Activated T-helper 2 cell treated with anti-CD3 and anti-CD28 coated beads, Interferon-gamma antibody, Interleukin-2, Interleukin-4, amounts not matched to agents 10 μg/mL and 5 μg/mL and 100 μg/mL, durations not matched to agents 14 hours and 24 hours and 36 hours (primary cell): ENCODE measurements around the gene OR7D2. TPM values are rescaled to one million over a fixed set of nuclear protein-coding genes. Genes with fewer than 3 reads are reported as not detected.
A peak's percentile ranks its signal among the peaks of the same experiment; 100 is the strongest.

Source experiments
- DNase-seq: peaks from one replicate; pipeline ENCODE4 v3.0.0; 2021; ENCODE audit warnings: low spot score
- H3K27ac Mint-ChIP-seq: one replicate; pipeline ENCODE4 v1.8.0; 2021; ENCODE audit warnings: mixed read lengths
- H3K27me3 Mint-ChIP-seq: one replicate; pipeline ENCODE4 v1.8.0; 2021; ENCODE audit warnings: low read depth, mixed read lengths
- H3K36me3 Mint-ChIP-seq: one replicate; pipeline ENCODE4 v1.8.0; 2021; ENCODE audit warnings: low read depth, mixed read lengths
- H3K4me1 Mint-ChIP-seq: one replicate; pipeline ENCODE4 v1.8.0; 2021; ENCODE audit warnings: low read depth, mixed read lengths
- H3K4me3 Mint-ChIP-seq: one replicate; pipeline ENCODE4 v1.8.0; 2021; ENCODE audit warnings: low read depth, mild to moderate bottlenecking, moderate library complexity, mixed read lengths
- H3K9me3 Mint-ChIP-seq: one replicate; pipeline ENCODE4 v1.8.0; 2021; ENCODE audit warnings: mixed read lengths
- intact Hi-C: fragments of 100-400 bp; cut with micrococcal nuclease; formaldehyde crosslinking; loops from one replicate; pipeline ENCODE4 v1.15.1; 2023
- total RNA-seq: library from RNA; stranded (reverse); gene quantifications from 2 replicates; pipeline ENCODE4 v1.2.3, GENCODE V29; 2022

OR7D2 gene
- 0.37 and 0.62 TPM in 2 replicates for total RNA-seq

DNA sequence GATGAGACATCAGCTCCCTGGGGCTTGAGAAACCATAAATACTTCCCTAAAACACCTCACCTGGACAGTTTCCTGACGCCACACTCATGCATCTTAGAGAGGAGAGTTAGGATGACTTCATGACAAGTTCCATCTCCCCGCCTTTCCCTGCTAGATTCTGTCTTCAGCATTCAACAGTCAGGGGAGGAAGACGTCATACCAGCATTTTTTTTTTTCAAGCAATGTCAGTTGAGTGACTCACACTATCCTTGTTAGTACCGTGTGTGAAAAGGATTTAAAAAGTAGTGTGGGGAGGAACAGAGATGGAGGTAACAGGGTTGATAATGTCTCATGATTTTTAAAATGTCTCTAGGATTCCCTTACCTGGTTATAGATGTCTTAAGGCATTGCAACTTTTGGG is at the start of gene OR7D2:
Gene OR7D2, plus strand, starts transcription at position 79 of the 400 bp plus-strand sequence. CDS start 6,803 bp downstream, outside the sequence.
- Mint-ChIP-seq H3K9me3 (peaks cover 18% of the 10 kb centered on the region), H3K27ac (no peak within 1 kb of the TSS), H3K4me3 (no peak within 1 kb of the TSS), H3K36me3 (peaks cover 19% of the 10 kb centered on the region), H3K27me3 (no peaks in the 10 kb centered on the region), H3K4me1 (no peaks in the 10 kb centered on the region)
- intact Hi-C loops = no loop called here
- DNase-seq = no peak

DNA sequence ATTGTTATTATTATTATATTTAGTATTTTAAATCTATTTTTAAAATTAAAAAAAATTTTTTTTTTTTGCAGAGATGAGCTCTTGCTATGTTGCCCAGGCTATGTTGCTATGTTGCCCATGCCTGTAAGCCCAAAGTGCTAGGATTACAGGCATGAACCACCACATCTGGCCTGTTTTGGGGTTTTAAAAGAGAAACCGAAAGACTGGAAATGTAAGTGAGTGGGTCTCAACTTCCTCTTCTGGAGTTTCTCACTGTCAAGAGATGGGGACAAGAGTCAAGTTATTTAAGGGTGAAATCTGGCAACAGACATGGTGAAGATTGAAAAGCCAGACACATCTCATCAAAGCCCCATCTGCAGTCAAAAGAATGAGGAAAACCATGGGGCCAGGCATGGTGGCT is 47.8 kb upstream of the OR7D2 start:
- Mint-ChIP-seq H3K4me1 (peaks cover 2% of the 10 kb centered on the region), H3K27ac (no peak overlapping the region), H3K4me3 (no peak overlapping the region), H3K36me3 (no peaks in the 10 kb centered on the region), H3K27me3 (no peaks in the 10 kb centered on the region), H3K9me3 (no peaks in the 10 kb centered on the region)
- no peak for DNase-seq
- intact Hi-C loops = no loop called here

DNA sequence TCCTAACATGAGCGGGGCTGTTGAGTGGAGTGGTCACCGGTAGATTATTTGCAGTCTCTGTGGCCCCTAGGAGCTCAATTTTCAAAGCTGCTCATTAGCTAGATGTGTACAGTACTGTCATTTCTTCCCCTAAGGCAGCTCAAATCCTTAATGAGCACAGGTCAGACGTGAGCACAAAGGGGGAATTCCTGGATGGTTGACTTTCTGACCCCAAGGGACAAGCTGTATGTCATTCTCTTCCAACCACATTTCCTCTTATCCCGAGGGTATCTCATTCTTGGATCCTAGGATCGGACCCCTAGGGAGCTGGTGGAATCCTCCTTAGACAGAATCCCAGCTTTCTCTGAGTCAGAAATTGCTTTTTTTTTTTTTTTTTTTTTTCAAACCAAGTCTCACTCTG is 46.4 kb upstream of the OR7D2 start:
- Mint-ChIP-seq H3K27me3 (no peaks in the 10 kb centered on the region), H3K4me1 (peaks cover 6% of the 10 kb centered on the region), H3K36me3 (no peaks in the 10 kb centered on the region), H3K27ac (no peak overlapping the region), H3K9me3 (no peaks in the 10 kb centered on the region), H3K4me3 (no peak overlapping the region)
- no peak for DNase-seq
- intact Hi-C loops = no loop called here

DNA sequence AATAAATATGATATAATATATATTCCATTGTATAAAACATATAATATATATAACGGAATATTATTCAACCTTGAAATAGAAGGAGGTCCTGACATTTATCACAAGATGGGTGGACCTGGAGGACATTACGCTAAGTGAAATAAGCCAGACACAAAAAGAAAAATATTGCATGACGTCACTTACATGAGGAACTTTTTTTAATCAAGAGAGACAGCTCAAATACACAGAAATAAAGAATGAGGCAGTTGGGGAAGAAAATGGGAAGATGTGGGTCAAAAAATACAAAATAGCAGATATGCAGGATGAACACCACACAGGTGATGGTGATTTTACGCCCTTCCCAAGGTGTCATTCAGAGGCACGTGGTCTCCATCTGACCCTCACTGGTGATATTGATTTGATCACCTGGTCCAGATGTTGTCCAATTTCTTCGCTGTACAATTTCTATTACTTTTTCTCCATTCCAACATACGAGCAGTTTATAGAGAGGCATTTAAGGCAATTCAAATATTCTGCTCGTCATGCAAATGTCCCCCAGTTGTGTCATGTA is 39.1 kb upstream of the OR7D2 start:
- Mint-ChIP-seq H3K4me1 (peaks cover 17% of the 10 kb centered on the region), H3K4me3 (peak overlapping the region; percentile 94), H3K27me3 (no peaks in the 10 kb centered on the region), H3K36me3 (peaks cover 39% of the 10 kb centered on the region), H3K9me3 (peaks cover 23% of the 10 kb centered on the region), H3K27ac (peak overlapping the region; percentile 95)
- intact Hi-C loops = loop anchor here (1.0 to 5.0 kb wide), 3 partner anchors 173 to 651 kb away; partner anchors contain the start of gene ZNF561
- DNase-seq = no peak

DNA sequence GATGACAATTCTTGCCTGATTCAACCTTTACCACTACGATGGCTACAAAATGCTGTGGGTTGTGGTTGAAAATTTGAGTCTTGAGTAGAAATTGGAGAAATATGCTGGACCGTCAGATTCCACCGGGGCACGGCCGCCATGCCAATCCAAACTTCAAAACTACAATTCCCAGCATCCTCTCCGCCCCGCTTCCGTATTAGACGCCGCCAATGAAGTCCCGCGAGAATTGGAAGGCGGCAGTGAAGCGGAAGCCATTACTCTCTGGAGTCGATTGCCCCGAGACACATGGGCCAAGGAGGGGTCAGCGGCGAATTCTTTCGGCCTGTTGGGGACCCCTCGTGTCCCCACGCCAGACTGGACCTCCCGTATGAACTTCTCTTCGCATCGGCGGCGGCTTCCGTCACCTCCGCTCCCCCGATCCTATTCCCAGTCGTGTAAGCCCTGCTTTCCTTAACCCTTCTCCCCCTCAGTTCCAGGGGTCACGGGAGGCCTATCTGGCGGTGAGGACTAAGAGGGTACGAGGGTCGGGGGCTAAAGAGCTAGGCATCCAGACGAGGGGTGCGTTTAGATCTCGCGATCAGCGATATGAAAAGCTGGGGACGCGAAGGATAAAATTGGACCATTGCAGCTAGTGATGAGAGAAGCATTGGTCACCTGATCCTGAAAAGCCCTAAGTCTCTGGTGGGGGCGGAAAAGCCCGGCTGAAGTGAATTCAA is 38.5 kb upstream of the OR7D2 start, which contains the start of gene ZNF317:
Gene ZNF317, plus strand, starts transcription at position 239 of the 716 bp plus-strand sequence. CDS start 15,620 bp downstream, outside the sequence.
- H3K36me3 Mint-ChIP-seq = peaks cover 46% of the 10 kb centered on the region
- H3K4me3 Mint-ChIP-seq = peak within 1 kb of the TSS; percentile 94
- intact Hi-C loops = loop anchor here (1.0 to 5.0 kb wide), 3 partner anchors 172 to 650 kb away; partner anchors contain the start of gene ZNF561
- peak within 1 kb of the TSS; percentile 95 for H3K27ac Mint-ChIP-seq
- H3K4me1 Mint-ChIP-seq = peaks cover 17% of the 10 kb centered on the region
- H3K9me3 Mint-ChIP-seq = peaks cover 30% of the 10 kb centered on the region
- DNase-seq = peak; percentile 86
- H3K27me3 Mint-ChIP-seq = no peaks in the 10 kb centered on the region

DNA sequence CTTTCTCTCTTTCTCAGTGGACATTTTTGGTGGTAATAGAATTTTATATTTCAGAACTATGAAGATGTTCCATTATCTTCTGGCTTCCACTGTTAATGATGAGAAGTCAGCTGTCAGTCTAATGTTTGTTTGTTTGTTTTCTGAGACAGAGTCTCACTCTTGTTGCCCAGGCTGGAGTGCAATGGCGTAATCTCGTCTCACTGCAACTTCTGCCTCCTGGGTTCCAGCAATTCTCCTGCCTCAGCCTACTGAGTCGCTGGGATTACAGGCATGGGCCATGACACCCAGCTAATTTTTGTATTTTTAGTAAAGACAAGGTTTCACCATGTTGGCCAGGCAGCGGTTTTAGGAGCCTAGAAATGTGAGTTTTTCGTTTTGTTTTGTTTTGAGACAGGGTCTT is 33.9 kb upstream of the OR7D2 start:
- peaks cover 68% of the 10 kb centered on the region for H3K9me3 Mint-ChIP-seq
- H3K36me3 Mint-ChIP-seq = peaks cover 89% of the 10 kb centered on the region
- H3K4me1 Mint-ChIP-seq = peaks cover 10% of the 10 kb centered on the region
- no peak overlapping the region for H3K4me3 Mint-ChIP-seq
- no peak for DNase-seq
- intact Hi-C loops = loop anchor here (5.0 kb wide), 1 partner anchor 167 kb away; no protein-coding TSS in a partner anchor
- H3K27me3 Mint-ChIP-seq = no peaks in the 10 kb centered on the region
- H3K27ac Mint-ChIP-seq = no peak overlapping the region

DNA sequence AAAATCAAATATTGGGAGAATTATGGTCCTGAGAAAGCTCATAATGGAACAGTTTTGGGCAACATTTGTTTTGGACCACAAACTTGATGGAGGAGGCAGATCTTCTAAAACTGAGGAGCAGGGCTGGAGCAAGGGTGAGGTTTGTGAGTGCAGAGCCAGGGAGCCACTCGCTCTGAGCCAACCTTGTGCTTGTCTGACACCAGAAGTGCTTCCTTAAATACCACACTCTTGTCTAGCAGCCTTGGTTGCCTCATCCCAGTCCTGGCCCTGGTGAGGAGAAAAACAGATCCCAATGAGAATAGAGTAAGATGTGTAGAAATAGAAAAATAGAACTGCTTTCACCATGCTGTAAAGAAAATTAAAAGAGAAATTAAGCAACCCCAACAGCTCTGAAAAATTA is 31.9 kb upstream of the OR7D2 start:
- intact Hi-C loops = no loop called here
- Mint-ChIP-seq H3K27me3 (no peaks in the 10 kb centered on the region), H3K4me3 (no peak overlapping the region), H3K36me3 (peaks cover 96% of the 10 kb centered on the region), H3K27ac (no peak overlapping the region), H3K9me3 (peaks cover 88% of the 10 kb centered on the region), H3K4me1 (peaks cover 4% of the 10 kb centered on the region)
- no peak for DNase-seq

DNA sequence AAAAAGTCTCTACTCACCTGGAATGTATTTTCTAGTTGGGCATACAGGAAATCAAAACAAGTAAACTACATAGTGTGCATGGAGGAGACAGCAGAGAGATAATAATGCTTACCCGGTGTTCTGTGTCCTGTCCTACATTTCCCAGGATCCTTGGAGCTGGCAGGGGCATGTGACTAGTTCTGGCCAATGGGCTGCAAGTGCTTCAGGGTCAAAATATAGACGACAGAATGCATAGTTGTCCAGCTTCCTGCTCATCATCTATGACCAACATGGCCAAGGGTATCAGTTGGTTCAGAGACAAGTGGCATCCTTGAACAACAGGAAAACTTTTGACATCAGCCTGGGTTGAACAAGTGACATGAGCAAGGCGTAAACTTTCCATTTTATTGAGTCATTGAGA is 30.1 kb upstream of the OR7D2 start:
- no peak overlapping the region for H3K27ac Mint-ChIP-seq

DNA sequence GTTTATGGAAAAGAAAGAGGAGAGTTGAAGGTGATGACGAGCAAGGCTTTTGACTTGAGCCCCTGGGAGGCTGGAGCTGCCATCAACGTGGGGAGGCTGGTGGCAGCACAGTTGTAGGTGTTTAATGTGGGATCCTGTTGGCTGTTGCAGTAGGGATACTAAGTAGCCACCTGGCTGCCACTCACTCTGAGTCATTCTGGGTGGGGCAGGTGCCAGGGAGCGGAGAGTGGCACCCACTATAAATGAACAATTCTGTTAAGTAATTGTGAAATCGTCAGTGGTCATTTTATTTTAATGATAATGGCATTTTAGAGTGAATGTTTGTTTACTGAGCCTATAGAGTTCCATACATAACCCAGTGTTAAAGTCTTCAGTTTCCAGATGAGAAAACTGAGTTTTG is 28.8 kb upstream of the OR7D2 start:
- no peak overlapping the region for H3K27ac Mint-ChIP-seq
- no peaks in the 10 kb centered on the region for H3K27me3 Mint-ChIP-seq
- H3K9me3 Mint-ChIP-seq = peaks cover 85% of the 10 kb centered on the region
- intact Hi-C loops = no loop called here
- no peaks in the 10 kb centered on the region for H3K4me1 Mint-ChIP-seq
- H3K36me3 Mint-ChIP-seq = peaks cover 97% of the 10 kb centered on the region
- no peak for DNase-seq
- H3K4me3 Mint-ChIP-seq = no peak overlapping the region

More for the DNA sequence above, 30.1 kb upstream of the OR7D2 start:
- Mint-ChIP-seq H3K4me1 (no peaks in the 10 kb centered on the region), H3K9me3 (peaks cover 85% of the 10 kb centered on the region), H3K4me3 (no peak overlapping the region), H3K36me3 (peaks cover 97% of the 10 kb centered on the region), H3K27me3 (no peaks in the 10 kb centered on the region)
- no peak for DNase-seq
- intact Hi-C loops = no loop called here

DNA sequence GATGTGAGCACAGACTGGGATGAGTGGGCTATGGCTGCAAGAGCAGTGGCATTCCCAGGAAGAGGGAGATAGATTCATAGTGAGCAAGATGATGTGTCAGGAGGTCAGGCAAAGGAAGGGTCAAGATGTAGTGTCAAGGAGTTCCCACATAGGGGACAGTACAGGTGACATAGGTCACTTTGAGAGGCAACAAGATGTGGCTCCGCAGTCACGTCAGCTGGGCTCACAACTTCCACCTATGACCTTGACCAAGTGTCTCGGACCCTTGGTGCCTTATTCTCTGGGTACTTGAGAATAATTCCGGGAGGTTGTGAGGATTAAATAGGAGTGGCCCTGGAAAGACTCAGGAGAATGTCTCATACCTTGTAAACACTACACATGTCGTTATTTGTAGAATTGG is 28.1 kb upstream of the OR7D2 start:
- Mint-ChIP-seq H3K27me3 (no peaks in the 10 kb centered on the region), H3K4me1 (no peaks in the 10 kb centered on the region), H3K27ac (no peak overlapping the region), H3K36me3 (peaks cover 97% of the 10 kb centered on the region), H3K4me3 (no peak overlapping the region), H3K9me3 (peaks cover 85% of the 10 kb centered on the region)
- intact Hi-C loops = no loop called here
- DNase-seq = no peak

DNA sequence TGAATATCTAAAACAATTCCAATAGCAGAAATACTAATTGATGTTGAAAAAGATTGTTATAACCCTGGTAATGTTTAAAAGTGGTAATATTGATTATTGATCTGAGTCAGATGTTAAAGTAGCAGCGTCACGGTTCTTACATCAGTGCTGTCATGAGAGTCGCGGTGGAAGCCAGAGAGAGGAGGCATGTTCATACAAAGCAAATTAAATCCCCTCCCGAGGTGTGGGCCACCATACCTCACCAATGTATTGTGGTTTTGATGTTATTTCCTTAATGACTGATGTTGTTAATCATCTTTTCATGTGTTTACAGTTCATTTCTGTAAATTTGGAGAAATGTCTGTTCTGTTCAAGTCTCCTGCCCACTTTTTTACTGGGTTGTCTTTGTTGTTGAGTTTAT is 27.4 kb upstream of the OR7D2 start:
- Mint-ChIP-seq H3K27ac (no peak overlapping the region), H3K27me3 (no peaks in the 10 kb centered on the region), H3K4me3 (no peak overlapping the region), H3K4me1 (no peaks in the 10 kb centered on the region), H3K9me3 (peaks cover 87% of the 10 kb centered on the region), H3K36me3 (peaks cover 99% of the 10 kb centered on the region)
- intact Hi-C loops = no loop called here
- no peak for DNase-seq

DNA sequence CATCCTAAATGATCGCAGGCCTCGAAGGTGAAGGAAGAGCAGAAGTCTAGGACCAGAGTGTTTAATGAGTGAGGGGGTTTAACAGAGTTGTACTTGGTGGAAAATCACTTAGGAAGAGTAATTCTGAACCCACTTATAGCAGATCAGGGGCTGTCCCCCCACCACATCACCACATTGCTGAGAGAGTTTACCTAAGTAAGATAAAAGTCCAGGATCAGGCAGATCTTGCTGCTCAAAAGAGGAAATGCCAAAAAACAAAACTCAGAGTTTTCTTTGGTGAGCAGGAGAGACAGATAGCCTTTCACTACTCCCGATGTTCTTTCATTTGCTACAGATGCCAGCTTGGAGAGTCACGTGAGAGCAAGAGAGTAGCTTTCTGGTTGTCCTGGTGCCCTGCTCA is 23.2 kb upstream of the OR7D2 start:
- DNase-seq = no peak
- H3K9me3 Mint-ChIP-seq = peaks cover 76% of the 10 kb centered on the region
- no peak overlapping the region for H3K27ac Mint-ChIP-seq
- no peaks in the 10 kb centered on the region for H3K4me1 Mint-ChIP-seq
- no peak overlapping the region for H3K4me3 Mint-ChIP-seq
- H3K27me3 Mint-ChIP-seq = no peaks in the 10 kb centered on the region
- intact Hi-C loops = no loop called here
- H3K36me3 Mint-ChIP-seq = peaks cover 100% of the 10 kb centered on the region

DNA sequence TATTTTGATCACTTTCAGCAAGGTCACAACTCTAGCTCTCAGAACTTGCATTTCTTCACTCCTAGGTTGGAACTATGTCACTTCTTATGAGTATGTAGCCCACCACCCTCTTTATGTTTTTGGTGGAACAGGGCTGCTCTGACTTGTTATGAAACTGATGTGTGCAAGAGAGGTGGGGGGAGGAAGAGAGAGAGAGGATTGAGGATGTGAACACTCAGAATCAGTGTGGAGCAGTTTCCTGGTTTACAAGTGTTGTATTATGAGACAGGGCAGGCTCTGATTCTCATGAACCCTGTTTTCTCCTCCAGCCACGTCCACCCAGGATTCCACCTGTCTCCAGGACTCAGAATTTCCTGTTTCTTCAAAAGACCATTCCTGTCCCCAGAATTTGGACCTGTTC is 22.5 kb upstream of the OR7D2 start:
- Mint-ChIP-seq H3K4me3 (no peak overlapping the region), H3K4me1 (no peaks in the 10 kb centered on the region), H3K27ac (no peak overlapping the region), H3K36me3 (peaks cover 100% of the 10 kb centered on the region), H3K27me3 (no peaks in the 10 kb centered on the region), H3K9me3 (peaks cover 76% of the 10 kb centered on the region)
- intact Hi-C loops = no loop called here
- DNase-seq = no peak
